DND-41 (cell line): ENCODE measurements around the gene STARD9.

Source experiments
- CTCF ChIP-seq: IDR thresholded peaks from 2 replicates; pipeline ENCODE4 v1.5.1; 2012; ENCODE audit warnings: borderline replicate concordance, low read length, moderate library complexity, mild to moderate bottlenecking; ENCODE audit not compliant: poor library complexity, severe bottlenecking; ENCODE audit errors: extremely low read depth
- EZH2 ChIP-seq: IDR thresholded peaks from 3 replicates; pipeline ENCODE4 v1.6.1; 2012; ENCODE audit warnings: borderline replicate concordance, low read depth, mild to moderate bottlenecking, moderate library complexity, low read length, inconsistent platforms; ENCODE audit not compliant: severe bottlenecking

GRCh38 chr15:42675021-42675420 lies 99.6 kb downstream of the STARD9 start:
- TF ChIP-seq CTCF, result no peak
- TF ChIP-seq EZH2, result no peak
